22Rv1 (cell line): ENCODE data around the gene ITPKB.

ENCODE experiments used
- ZFX ChIP-seq: fragments of 450-650 bp; IDR thresholded peaks from 2 replicates; pipeline ENCODE4 v1.6.1; 2017; ENCODE audit warnings: antibody characterized with exemption, borderline replicate concordance
- TF ChIP-seq, protein P1 (sequence below): fragments of 450-650 bp; IDR thresholded peaks from 2 replicates; pipeline ENCODE4 v1.5.1; 2017; ENCODE audit warnings: mild to moderate bottlenecking

DNA sequence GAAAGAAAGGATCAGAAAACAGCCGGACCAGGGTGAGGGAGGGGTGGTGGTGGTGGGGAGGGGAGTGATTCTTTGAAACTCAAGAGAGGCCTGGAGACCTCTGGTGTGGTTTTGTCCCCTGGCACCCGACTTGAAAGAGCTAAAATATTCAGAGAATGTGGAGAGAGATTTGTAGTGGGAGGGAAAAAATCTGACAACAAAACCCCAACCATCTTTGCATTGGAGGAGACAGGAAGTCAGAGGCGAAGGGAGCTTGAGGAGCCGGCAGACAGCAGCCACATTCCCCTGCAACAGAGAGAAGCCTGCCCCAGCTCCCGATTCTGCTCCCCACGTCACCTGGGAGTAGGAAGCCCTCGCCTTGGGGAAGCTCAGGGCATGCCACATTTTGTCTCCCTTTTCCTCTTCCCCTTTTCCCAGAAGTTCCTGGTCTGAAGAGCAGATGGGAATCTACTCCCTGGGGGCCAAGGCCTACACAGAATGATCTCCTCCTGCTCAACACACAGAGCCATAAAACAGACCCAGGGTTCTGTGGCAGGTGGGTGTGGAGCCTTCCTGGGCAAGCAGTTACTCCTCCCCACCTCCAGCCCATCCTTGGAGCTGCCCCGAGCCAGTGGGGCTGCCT, 84.9 kb downstream of the ITPKB start:
- TF ChIP-seq, protein P1, sequence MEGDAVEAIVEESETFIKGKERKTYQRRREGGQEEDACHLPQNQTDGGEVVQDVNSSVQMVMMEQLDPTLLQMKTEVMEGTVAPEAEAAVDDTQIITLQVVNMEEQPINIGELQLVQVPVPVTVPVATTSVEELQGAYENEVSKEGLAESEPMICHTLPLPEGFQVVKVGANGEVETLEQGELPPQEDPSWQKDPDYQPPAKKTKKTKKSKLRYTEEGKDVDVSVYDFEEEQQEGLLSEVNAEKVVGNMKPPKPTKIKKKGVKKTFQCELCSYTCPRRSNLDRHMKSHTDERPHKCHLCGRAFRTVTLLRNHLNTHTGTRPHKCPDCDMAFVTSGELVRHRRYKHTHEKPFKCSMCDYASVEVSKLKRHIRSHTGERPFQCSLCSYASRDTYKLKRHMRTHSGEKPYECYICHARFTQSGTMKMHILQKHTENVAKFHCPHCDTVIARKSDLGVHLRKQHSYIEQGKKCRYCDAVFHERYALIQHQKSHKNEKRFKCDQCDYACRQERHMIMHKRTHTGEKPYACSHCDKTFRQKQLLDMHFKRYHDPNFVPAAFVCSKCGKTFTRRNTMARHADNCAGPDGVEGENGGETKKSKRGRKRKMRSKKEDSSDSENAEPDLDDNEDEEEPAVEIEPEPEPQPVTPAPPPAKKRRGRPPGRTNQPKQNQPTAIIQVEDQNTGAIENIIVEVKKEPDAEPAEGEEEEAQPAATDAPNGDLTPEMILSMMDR = no peak
- no peak for TF ChIP-seq ZFX
